Uterus (tissue), 2 donors: Measurements from ENCODE around the gene HCLS1.

Source experiments
- POLR2A ChIP-seq, 2 donors: fragments of 450-650 bp; IDR thresholded peaks; one replicate each; pipeline ENCODE4 v1.6.1; 2016; ENCODE audit warnings: antibody characterized with exemption in 2 of 2, mild to moderate bottlenecking in 1 of 2, moderate library complexity in 1 of 2
- TF ChIP-seq, protein P1 (sequence below), 4 experiments: fragments of 200-600 bp in 2 of 4; fragments of 450-650 bp in 2 of 4; sonication (generic) in 2 of 4; IDR thresholded peaks; one replicate each; pipeline ENCODE4 v1.5.1; 2016 to 2019; ENCODE audit warnings: antibody characterized with exemption in 4 of 4, mild to moderate bottlenecking in 2 of 4, moderate library complexity in 1 of 4

- TF ChIP-seq, protein P1, sequence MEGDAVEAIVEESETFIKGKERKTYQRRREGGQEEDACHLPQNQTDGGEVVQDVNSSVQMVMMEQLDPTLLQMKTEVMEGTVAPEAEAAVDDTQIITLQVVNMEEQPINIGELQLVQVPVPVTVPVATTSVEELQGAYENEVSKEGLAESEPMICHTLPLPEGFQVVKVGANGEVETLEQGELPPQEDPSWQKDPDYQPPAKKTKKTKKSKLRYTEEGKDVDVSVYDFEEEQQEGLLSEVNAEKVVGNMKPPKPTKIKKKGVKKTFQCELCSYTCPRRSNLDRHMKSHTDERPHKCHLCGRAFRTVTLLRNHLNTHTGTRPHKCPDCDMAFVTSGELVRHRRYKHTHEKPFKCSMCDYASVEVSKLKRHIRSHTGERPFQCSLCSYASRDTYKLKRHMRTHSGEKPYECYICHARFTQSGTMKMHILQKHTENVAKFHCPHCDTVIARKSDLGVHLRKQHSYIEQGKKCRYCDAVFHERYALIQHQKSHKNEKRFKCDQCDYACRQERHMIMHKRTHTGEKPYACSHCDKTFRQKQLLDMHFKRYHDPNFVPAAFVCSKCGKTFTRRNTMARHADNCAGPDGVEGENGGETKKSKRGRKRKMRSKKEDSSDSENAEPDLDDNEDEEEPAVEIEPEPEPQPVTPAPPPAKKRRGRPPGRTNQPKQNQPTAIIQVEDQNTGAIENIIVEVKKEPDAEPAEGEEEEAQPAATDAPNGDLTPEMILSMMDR (IDR thresholded peaks at IDR 0.05) = no peak
- TF ChIP-seq POLR2A (IDR thresholded peaks at IDR 0.05) = no peak
These were observed 30.3 kb downstream of the HCLS1 start for GRCh38 chr3:121630355-121630754.
